Ramos (cell line): ENCODE data around the gene TJP2.
"Not testable (repeated sequence)": the region's sequence is repeated elsewhere in the genome, so short reads cannot be mapped to it uniquely, and the experiment has no call there.

ENCODE experiments used
- in situ Hi-C: fragments of 300-500 bp; cut with MboI; formaldehyde crosslinking; loops from one replicate; pipeline ENCODE4 v1.14.3; 2022; ENCODE audit warnings: low sequenced_read_pairs; ENCODE audit not compliant: unreplicated experiment

The TJP2 gene

GRCh38 chr9:69157751-69158466 lies 16.2 kb upstream of the TJP2 start:
- in situ Hi-C loops, result no loop called here

GRCh38 chr9:69158471-69158870 lies 15.6 kb upstream of the TJP2 start:
- in situ Hi-C loops, result no loop called here

GRCh38 chr9:69164573-69164972 lies 9.5 kb upstream of the TJP2 start:
- in situ Hi-C loops, result not testable (repeated sequence)

GRCh38 chr9:69165581-69165980 lies 8.5 kb upstream of the TJP2 start:
- in situ Hi-C loops, result no loop called here

- in situ Hi-C loops, result no loop called here
Measured at GRCh38 chr9:69168709-69169217, 5.3 kb upstream of the TJP2 start.

- in situ Hi-C loops, result no loop called here
Measured at GRCh38 chr9:69170231-69170630, 3.8 kb upstream of the TJP2 start.

GRCh38 chr9:69171049-69171448 lies 3.0 kb upstream of the TJP2 start:
- in situ Hi-C loops, result no loop called here

GRCh38 chr9:69171517-69171916 lies 2.6 kb upstream of the TJP2 start:
- in situ Hi-C loops, result no loop called here

GRCh38 chr9:69172895-69173294 lies 1.2 kb upstream of the TJP2 start:
- in situ Hi-C loops, result no loop called here

- in situ Hi-C loops, result no loop called here
Measured at GRCh38 chr9:69173497-69173890, 583 bp upstream of the TJP2 start.

GRCh38 chr9:69174616-69175463 lies 763 bp downstream of the TJP2 start:
- in situ Hi-C loops, result no loop called here

GRCh38 chr9:69175486-69175885 lies 1.4 kb downstream of the TJP2 start:
- in situ Hi-C loops, result no loop called here

- in situ Hi-C loops, result no loop called here
Measured at GRCh38 chr9:69176471-69177171, 2.5 kb downstream of the TJP2 start.

GRCh38 chr9:69178583-69179011 lies 4.5 kb downstream of the TJP2 start:
- in situ Hi-C loops, result no loop called here

GRCh38 chr9:69179037-69179436 lies 5.0 kb downstream of the TJP2 start:
- in situ Hi-C loops, result no loop called here

- in situ Hi-C loops, result no loop called here
Measured at GRCh38 chr9:69180200-69180599, 6.1 kb downstream of the TJP2 start.

GRCh38 chr9:69180670-69181069 lies 6.6 kb downstream of the TJP2 start:
- in situ Hi-C loops, result no loop called here

GRCh38 chr9:69181908-69182353 lies 7.9 kb downstream of the TJP2 start:
- in situ Hi-C loops, result no loop called here

GRCh38 chr9:69184266-69184665 lies 10.2 kb downstream of the TJP2 start:
- in situ Hi-C loops, result no loop called here

- in situ Hi-C loops, result no loop called here
Measured at GRCh38 chr9:69186841-69187611, 12.9 kb downstream of the TJP2 start.
